Measurements from ENCODE around the gene TNP2.

The TNP2 gene

DNA sequence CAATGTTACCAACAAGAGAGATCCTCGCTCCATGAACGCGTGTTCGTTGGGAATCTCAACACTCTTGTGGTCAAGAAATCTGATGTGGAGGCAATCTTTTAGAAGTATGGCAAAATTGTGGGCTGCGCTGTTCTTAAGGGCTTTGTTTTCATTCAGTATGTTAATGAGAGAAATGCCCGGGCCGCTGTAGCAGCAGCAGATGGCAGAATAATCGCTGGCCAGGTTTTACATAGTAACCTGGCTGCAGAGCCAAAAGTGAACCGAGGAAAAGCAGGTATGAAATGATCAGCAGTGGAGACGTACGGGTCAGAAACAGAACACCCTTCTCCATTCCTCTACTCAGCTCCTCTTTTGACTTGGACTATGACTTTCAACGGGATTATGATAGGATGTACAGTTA, 26.5 kb downstream of the TNP2 start:
- Histone ChIP-seq H3K27ac (ENCODE audit: low read depth, low read length) (no peak overlapping the region), H3K36me3 (ENCODE audit: control insufficient read depth, insufficient read depth, low read length) (no peaks in the 10 kb centered on the region), H3K4me3 (ENCODE audit: low read depth, low read length) (no peak overlapping the region), H3K9me3 (ENCODE audit: control insufficient read depth, insufficient read depth, low read depth, low read length) (0 out of 2 replicates have a peak, but pooled peaks cover 3% of the 10 kb centered on the region), H3K9ac (ENCODE audit: low read length) (no peak overlapping the region), H3K4me1 (ENCODE audit: control insufficient read depth, insufficient read depth, low read length) (no peaks in the 10 kb centered on the region), H3K27me3 (ENCODE audit: control insufficient read depth, insufficient read depth, low read length) (no peaks in the 10 kb centered on the region; the same call in 1 of the 2 replicates)

GRCh38 chr16:11241480-11242204, 27.5 kb downstream of the TNP2 start:
- H3K4me3 ChIP-seq (ENCODE audit: low read depth, low read length), result no peak overlapping the region
- no peaks in the 10 kb centered on the region for H3K4me1 ChIP-seq (ENCODE audit: control insufficient read depth, insufficient read depth, low read length)
- H3K27me3 ChIP-seq (ENCODE audit: control insufficient read depth, insufficient read depth, low read length), result no peaks in the 10 kb centered on the region; the same call in 1 of the 2 replicates
- no peaks in the 10 kb centered on the region for H3K36me3 ChIP-seq (ENCODE audit: control insufficient read depth, insufficient read depth, low read length)
- H3K27ac ChIP-seq (ENCODE audit: low read depth, low read length), result no peak overlapping the region
- 0 out of 2 replicates have a peak, but pooled peaks cover 3% of the 10 kb centered on the region for H3K9me3 ChIP-seq (ENCODE audit: control insufficient read depth, insufficient read depth, low read depth, low read length)
- no peak overlapping the region for H3K9ac ChIP-seq (ENCODE audit: low read length)

- H3K27me3 ChIP-seq (ENCODE audit: control insufficient read depth, insufficient read depth, low read length), result no peaks in the 10 kb centered on the region; the same call in 1 of the 2 replicates
- no peak overlapping the region for H3K9ac ChIP-seq (ENCODE audit: low read length)
- H3K36me3 ChIP-seq (ENCODE audit: control insufficient read depth, insufficient read depth, low read length), result no peaks in the 10 kb centered on the region
- H3K9me3 ChIP-seq (ENCODE audit: control insufficient read depth, insufficient read depth, low read depth, low read length), result 0 out of 2 replicates have a peak, but pooled peaks cover 3% of the 10 kb centered on the region
- H3K27ac ChIP-seq (ENCODE audit: low read depth, low read length), result no peak overlapping the region
- no peaks in the 10 kb centered on the region for H3K4me1 ChIP-seq (ENCODE audit: control insufficient read depth, insufficient read depth, low read length)
- H3K4me3 ChIP-seq (ENCODE audit: low read depth, low read length), result no peak overlapping the region
Observed at GRCh38 chr16:11240636-11241473, 28.3 kb downstream of the TNP2 start.

GRCh38 chr16:11239644-11240632, 29.2 kb downstream of the TNP2 start:
- Histone ChIP-seq H3K36me3 (ENCODE audit: control insufficient read depth, insufficient read depth, low read length) (no peaks in the 10 kb centered on the region), H3K27me3 (ENCODE audit: control insufficient read depth, insufficient read depth, low read length) (no peaks in the 10 kb centered on the region; the same call in 1 of the 2 replicates), H3K9me3 (ENCODE audit: control insufficient read depth, insufficient read depth, low read depth, low read length) (0 out of 2 replicates have a peak, but pooled peaks cover 3% of the 10 kb centered on the region), H3K4me3 (ENCODE audit: low read depth, low read length) (no peak overlapping the region), H3K9ac (ENCODE audit: low read length) (no peak overlapping the region), H3K27ac (ENCODE audit: low read depth, low read length) (no peak overlapping the region), H3K4me1 (ENCODE audit: control insufficient read depth, insufficient read depth, low read length) (no peaks in the 10 kb centered on the region)

DNA sequence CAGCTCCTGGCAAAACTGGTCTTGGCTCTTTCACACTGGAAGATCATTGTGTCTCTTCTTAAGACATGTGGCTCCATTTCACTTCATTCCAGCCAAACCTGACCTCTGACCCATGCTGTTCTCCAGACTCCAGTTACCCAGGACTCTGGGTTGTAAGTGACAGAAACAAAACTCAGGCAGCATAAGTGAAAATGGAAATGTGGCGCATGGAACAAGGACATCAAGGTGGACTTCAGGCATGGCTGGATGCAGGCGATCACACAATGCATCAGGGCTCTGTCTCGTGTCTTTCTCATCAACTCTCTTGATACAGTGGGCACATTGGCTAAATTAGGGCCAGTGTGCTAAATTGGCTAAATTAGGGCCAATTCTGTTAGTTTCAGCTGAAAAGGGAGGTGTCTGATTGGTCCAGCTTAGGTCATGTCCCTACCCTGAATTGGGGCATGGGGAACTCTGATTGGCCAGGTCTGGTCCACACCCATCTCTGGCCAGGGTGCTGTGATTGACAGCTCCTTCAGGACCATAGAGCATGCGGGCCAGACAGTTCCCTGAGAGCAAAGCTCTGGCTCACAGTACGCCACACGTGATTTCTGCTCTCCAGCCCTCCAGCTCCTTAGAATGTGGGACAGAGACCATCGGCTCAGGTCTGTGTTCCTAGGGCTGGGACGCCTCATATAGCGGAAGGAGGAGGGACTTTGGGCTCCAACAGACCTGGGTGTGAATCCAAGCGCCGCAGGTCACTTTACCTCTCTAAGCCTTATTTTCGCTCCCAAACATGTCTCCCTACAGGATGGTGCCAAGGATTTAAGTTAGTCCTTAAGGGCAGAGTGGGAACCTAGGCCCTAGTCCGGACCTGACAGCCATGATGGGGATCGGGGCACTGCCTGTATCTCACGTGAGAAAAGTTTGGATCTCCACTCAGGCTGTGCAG, 30.6 kb downstream of the TNP2 start:
- Histone ChIP-seq H3K27me3 (ENCODE audit: control insufficient read depth, insufficient read depth, low read length) (no peaks in the 10 kb centered on the region), H3K4me1 (ENCODE audit: control insufficient read depth, insufficient read depth, low read length) (no peaks in the 10 kb centered on the region), H3K27ac (ENCODE audit: low read depth, low read length) (no peak overlapping the region), H3K9me3 (ENCODE audit: control insufficient read depth, insufficient read depth, low read depth, low read length) (0 out of 2 replicates have a peak, but pooled peaks cover 3% of the 10 kb centered on the region), H3K9ac (ENCODE audit: low read length) (no peak overlapping the region), H3K36me3 (ENCODE audit: control insufficient read depth, insufficient read depth, low read length) (no peaks in the 10 kb centered on the region), H3K4me3 (ENCODE audit: low read depth, low read length) (no peak overlapping the region)

- H3K27me3 ChIP-seq (ENCODE audit: control insufficient read depth, insufficient read depth, low read length), result no peaks in the 10 kb centered on the region
- no peak overlapping the region for H3K9ac ChIP-seq (ENCODE audit: low read length)
- no peaks in the 10 kb centered on the region for H3K36me3 ChIP-seq (ENCODE audit: control insufficient read depth, insufficient read depth, low read length)
- H3K27ac ChIP-seq (ENCODE audit: low read depth, low read length), result no peak overlapping the region
- H3K4me1 ChIP-seq (ENCODE audit: control insufficient read depth, insufficient read depth, low read length), result peaks cover 3% of the 10 kb centered on the region; the same call in 1 of the 2 replicates
- H3K9me3 ChIP-seq (ENCODE audit: control insufficient read depth, insufficient read depth, low read depth, low read length), result 0 out of 2 replicates have a peak, but pooled peaks cover 3% of the 10 kb centered on the region
- no peak overlapping the region for H3K4me3 ChIP-seq (ENCODE audit: low read depth, low read length)
Observed at GRCh38 chr16:11236461-11237254, 32.5 kb downstream of the TNP2 start.

- Histone ChIP-seq H3K4me3 (ENCODE audit: low read depth, low read length) (no peak overlapping the region), H3K9ac (ENCODE audit: low read length) (no peak overlapping the region), H3K36me3 (ENCODE audit: control insufficient read depth, insufficient read depth, low read length) (no peaks in the 10 kb centered on the region), H3K27me3 (ENCODE audit: control insufficient read depth, insufficient read depth, low read length) (no peaks in the 10 kb centered on the region), H3K9me3 (ENCODE audit: control insufficient read depth, insufficient read depth, low read depth, low read length) (0 out of 2 replicates have a peak, but pooled peaks cover 3% of the 10 kb centered on the region), H3K4me1 (ENCODE audit: control insufficient read depth, insufficient read depth, low read length) (peaks cover 9% of the 10 kb centered on the region; the same call in 1 of the 2 replicates), H3K27ac (ENCODE audit: low read depth, low read length) (no peak overlapping the region)
Observed at GRCh38 chr16:11235703-11235991, 33.5 kb downstream of the TNP2 start.

DNA sequence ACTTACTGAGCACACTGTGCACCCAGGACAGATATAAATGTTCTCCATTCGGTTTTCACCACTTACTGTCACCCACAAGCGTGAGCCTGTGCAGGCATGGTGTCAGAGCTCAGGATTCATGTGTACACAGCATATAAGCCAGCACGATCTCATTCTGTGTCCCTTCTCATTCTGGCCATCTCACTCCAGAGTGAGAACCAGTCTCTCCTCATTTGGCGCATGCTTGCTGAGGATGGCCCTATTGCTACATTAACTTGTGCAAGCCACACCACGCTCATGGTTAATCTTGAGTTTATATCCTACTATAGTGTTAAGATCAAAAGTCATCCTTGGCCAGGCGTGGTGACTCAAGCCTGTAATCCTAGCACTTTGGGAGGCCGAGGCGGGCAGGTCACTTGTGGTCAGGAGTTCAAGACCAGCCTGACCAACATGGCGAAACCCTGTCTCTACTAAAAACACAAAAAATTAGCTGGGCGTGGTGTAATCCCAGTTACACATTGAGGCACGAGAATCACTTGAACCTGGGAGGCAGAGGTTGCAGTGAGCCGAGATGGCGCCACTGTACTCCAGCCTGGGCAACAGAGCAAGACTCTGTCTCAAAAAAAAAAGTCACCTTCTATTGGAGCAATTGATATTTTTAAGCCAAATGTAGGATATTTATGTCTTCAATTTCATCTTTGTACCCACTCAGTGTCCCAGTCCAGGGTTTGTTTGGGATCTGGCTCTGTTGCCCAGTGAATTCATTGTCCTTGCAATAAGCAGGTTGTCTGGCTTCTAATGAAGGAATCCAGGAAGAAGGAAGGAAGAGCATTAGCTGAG, 34.0 kb downstream of the TNP2 start:
- no peak overlapping the region for H3K27ac ChIP-seq (ENCODE audit: low read depth, low read length)
- no peak overlapping the region for H3K9ac ChIP-seq (ENCODE audit: low read length)
- H3K36me3 ChIP-seq (ENCODE audit: control insufficient read depth, insufficient read depth, low read length), result no peaks in the 10 kb centered on the region
- H3K4me1 ChIP-seq (ENCODE audit: control insufficient read depth, insufficient read depth, low read length), result peaks cover 9% of the 10 kb centered on the region; the same call in 1 of the 2 replicates
- H3K9me3 ChIP-seq (ENCODE audit: control insufficient read depth, insufficient read depth, low read depth, low read length), result 0 out of 2 replicates have a peak, but pooled peaks cover 3% of the 10 kb centered on the region
- no peaks in the 10 kb centered on the region for H3K27me3 ChIP-seq (ENCODE audit: control insufficient read depth, insufficient read depth, low read length)
- H3K4me3 ChIP-seq (ENCODE audit: low read depth, low read length), result no peak overlapping the region
